HG02885 (cell line): ENCODE results near the gene ZNF419.
"Not testable (repeated sequence)": the region's sequence is repeated elsewhere in the genome, so short reads cannot be mapped to it uniquely, and the experiment has no call there.

Experiments
- ATAC-seq: cut with Tn5 transposase; IDR thresholded peaks from one replicate; pipeline ENCODE4 v1.9.1; 2021; ENCODE audit warnings: mild to moderate bottlenecking; ENCODE audit not compliant: unreplicated experiment, poor library complexity

ZNF419 gene

DNA sequence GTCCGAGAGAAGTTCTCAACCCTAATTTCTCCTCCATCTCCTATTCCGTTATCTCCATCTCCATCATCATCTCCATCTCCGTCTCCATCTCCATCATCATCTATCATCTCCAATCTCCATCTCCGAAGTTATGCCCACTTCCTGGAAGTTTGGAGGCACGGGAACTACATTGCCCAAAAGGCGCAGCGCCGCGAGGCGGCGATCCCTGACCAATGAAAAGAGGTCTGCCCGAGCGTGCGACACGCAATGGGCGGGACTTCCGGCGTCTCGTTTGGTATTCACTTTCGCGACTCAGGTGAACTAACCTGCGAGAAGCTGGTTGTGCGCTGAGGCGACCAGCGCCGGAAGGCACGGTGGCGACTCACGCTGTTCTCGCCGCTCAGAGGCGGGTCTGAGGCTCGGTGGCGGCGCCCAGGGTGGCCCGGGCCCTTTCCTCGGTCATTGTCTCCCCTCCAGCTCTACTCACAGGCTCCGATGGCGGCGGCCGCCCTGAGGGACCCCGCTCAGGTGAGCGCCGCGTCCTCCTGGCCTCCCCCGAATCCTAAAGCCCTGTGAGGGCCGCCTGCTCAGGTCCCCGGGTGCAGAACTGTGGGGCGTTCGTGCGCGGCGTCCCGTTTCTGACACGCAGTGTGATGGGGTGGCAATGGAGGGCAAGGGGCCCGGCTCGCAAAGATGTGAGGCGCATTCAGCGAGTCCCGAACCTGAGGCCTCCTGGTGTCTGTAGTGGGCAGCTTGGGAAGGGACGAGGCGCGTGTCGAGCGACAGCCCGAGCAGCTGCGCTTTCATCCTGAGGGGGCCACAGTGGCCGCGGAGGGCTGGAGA, at the start of gene ZNF419:
TSS of gene ZNF419 (plus strand) at position 274 of the 822 bp plus-strand sequence. CDS start at position 475, 201 bp downstream.
- peak; percentile 98 for ATAC-seq

DNA sequence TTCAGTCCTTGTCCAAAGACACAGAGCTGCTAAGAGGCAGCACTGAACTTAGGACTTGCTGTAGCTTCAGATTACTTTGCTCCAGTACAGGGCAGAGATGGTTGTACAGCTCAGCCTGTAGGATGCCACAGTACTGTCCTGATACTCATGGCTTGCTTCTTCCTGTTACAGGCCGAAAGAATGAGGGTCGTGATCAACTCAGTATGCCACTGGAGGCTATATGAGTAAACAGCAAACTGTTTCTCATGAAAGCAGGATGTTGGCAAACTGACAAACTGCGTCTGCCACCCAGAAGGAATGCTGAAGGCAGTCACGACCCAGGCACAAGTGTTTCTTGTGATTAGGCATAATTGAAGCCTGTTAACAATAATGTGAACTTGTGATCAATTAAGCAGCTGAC, 49.6 kb upstream of the ZNF419 start:
- no peak for ATAC-seq

DNA sequence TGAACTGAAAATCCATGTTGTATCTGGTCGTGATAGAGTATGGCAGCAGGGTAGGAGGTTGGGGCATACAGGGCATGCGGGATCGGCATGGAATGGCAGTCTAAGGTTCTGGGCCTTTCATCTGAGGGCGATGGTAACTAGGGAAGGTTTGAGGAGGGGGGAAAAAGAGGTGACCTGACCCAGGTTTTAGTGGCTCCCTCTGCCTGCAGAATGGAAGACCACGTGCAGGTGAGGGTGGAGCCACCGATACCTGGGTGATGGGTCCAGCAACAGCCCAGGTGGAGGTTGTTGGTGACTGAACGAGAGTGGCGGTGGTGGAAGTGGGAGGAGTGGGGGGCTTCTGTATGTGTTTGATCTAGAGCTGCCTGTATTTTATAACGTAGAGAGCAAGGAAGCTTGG, 48.6 kb upstream of the ZNF419 start:
- no peak for ATAC-seq

GRCh38 chr19:57441979-57442752, 45.4 kb upstream of the ZNF419 start:
- no peak for ATAC-seq

DNA sequence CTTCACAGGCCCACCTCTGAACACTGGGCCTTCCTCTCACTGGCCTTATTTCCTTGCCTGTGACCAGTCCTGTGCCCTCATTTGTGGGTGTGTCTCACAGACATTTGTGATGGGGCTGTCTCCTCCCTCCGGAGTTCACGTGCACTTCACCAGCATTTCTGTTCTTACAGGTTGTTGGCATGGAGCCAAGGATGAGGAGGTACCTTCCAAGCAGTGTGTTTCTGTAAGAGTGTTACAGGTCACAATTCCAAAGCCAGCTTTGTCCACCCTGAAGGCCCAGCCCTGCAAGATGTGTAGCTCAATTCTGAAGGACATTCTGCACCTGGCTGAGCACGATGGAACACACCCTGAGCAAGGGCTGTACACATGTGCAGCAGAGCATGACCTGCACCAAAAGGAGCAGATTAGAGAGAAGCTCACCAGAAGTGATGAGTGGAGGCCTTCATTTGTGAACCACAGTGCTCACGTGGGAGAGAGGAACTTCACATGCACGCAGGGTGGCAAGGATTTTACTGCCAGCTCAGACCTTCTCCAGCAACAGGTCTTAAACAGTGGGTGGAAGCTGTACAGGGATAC, 44.3 kb upstream of the ZNF419 start:
- ATAC-seq = no peak

- no peak for ATAC-seq
Measured at GRCh38 chr19:57452307-57452706, 35.2 kb upstream of the ZNF419 start.

DNA sequence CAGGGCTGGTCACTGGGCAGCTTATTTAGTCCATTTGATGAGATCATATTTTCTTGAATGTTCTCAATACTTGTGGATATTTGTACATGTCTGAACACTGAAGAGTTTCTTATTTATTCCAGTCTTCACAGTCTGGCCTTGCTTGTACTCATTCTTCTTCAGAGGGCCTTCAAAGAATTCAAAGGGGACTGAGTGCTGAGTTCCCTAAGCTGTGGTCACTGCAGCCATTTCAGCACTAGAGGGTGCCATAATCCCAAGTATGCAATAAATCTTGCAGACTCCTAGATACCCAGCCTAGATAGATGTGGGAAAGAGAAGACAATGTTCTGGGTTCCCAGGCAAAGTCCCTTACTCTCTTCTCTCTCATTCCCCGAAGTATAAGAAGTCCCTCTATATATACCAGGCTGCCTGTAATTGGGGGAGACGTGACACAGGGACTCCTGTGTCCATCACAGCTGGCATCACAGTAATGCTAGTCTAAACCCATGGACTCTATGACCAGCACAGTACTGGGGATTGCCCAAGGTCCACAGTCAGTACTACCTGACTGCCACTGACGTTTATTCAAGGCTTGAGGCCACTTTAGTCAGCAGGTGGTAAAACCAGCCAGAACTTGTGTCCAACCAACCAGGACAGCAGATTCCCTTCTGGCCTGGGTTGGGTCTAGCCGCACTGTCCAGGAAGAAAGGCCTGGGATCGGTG, 21.7 kb upstream of the ZNF419 start:
- ATAC-seq = no peak

DNA sequence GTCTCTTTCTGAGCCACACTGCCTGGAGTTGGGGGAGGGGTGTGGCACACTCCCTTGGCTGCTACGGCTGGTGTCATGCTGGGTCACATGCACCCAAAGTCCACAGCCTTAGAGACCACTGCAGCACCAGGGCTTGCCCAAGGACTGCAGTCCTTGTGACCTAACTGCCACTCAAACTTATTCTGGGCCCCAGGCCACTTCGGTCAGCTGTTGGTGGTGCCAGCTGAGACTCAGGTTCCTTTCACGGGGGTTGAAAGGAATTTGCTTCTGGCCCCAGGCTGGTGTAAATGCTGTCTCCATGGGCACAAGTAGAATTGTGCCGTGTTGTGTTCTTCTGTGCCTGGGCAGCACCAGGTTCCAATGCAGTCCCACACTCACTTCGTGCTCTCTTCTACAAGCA, 21.1 kb upstream of the ZNF419 start:
- no peak for ATAC-seq

- ATAC-seq = no peak
Measured at GRCh38 chr19:57473646-57474045, 13.9 kb upstream of the ZNF419 start.

- peak; percentile 95 for ATAC-seq
Measured at GRCh38 chr19:57477191-57478008, 10.2 kb upstream of the ZNF419 start, which contains the start of gene ZNF772. ZNF772 (minus strand) TSS chr19:57477566; CDS start chr19:57477309, 257 bp downstream.

DNA sequence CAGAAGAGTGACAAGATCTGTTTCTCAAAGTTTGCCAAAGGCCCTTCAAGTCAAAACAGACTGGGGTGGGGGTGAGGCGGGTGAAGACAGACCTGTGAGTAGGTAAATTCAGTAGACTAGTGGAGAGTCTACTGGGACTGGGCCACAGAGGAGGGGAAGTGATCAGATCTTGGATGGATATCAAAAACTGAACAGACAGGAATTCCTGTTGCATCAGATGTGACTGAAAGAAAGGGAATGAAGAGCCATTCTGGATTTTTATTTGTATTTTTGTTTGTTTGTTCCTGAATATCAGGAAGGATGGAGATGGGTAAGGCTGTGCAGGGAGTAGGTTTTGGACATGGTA, 722 bp downstream of the ZNF419 start:
- ATAC-seq = not testable (repeated sequence)

DNA sequence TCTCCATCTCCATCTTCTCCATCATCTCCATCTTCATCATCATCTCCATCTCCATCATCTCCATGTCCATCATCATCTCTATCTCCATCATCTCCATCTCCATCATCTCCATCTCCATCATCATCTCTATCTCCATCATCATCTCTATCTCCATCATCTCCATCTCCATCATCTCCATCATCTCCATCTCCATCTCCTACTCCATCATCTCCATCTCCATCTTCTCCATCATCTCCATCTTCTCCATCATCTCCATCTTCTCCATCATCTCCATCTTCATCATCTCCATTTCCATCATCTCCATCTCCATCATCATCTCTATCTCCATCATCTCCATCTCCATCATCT, 11.8 kb downstream of the ZNF419 start:
- ATAC-seq = not testable (repeated sequence)

- peak; percentile 99 for ATAC-seq
Measured at GRCh38 chr19:57499680-57500395, 12.3 kb downstream of the ZNF419 start, which contains the start of gene ZNF773. ZNF773 (plus strand) TSS chr19:57499938; CDS start chr19:57500081, 143 bp downstream.

DNA sequence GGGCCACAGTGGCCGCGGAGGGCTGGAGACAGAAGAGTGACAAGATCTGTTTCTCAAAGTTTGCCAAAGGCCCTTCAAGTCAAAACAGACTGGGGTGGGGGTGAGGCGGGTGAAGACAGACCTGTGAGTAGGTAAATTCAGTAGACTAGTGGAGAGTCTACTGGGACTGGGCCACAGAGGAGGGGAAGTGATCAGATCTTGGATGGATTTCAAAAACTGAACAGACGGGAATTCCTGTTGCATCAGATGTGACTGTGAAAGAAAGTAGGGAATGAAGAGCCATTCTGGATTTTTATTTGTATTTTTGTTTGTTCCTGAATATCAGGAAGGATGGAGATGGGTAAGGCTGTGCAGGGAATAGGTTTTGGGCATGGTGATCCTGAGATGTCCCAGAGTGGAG, 12.8 kb downstream of the ZNF419 start:
- not testable (repeated sequence) for ATAC-seq

DNA sequence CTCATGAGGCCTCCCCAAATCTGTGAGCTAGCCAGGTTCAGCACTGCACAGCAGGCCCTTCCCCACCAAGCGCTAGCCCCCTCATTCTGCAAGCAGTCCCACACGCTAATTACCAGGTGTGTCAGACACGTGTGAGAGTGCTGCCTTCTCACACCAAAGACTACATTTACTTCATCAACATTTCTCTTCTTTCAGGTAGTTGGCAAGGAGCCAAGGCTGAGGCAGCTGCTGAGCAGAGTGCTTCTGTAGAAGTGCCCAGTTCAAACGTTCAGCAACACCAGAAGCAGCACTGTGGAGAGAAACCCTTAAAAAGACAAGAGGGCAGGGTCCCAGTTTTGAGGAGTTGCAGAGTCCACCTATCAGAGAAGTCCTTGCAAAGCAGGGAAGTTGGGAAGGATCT, 18.6 kb downstream of the ZNF419 start:
- ATAC-seq = no peak

- ATAC-seq = no peak
Measured at GRCh38 chr19:57511484-57511883, 23.9 kb downstream of the ZNF419 start.

- ATAC-seq = no peak
Measured at GRCh38 chr19:57512845-57513244, 25.3 kb downstream of the ZNF419 start.

DNA sequence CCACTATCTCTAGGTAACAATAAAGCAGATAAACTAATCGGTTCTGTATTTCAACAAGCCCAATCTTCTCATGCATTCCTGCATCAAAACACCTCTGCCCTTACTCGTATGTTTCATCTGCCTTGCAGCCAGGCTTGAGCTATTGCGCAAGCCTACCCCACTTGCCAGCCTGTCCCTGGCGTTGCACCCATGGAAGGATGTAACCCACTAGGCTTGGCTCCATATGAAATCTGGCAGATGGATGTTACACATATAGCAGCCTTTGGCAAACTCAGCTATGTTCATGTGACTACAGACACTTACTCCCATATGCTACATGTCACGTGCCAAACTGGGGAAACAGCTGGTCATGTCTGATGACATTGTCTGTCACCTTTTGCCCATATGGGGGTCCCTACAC, 27.7 kb downstream of the ZNF419 start:
- ATAC-seq = no peak

GRCh38 chr19:57518021-57518420, 30.5 kb downstream of the ZNF419 start:
- ATAC-seq = not testable (repeated sequence)
